ENCODE data around the gene CISD3. TPM values are rescaled to one million over a fixed set of nuclear protein-coding genes. Genes with fewer than 3 reads are reported as not detected.

The CISD3 gene
- total and polyA plus RNA-seq, 10 of the 15 experiments (the other 5 are each of a cell fraction or from before 2014, with no cell fraction given) = 2.6 to 38.1 (median 8.1) TPM

DNA sequence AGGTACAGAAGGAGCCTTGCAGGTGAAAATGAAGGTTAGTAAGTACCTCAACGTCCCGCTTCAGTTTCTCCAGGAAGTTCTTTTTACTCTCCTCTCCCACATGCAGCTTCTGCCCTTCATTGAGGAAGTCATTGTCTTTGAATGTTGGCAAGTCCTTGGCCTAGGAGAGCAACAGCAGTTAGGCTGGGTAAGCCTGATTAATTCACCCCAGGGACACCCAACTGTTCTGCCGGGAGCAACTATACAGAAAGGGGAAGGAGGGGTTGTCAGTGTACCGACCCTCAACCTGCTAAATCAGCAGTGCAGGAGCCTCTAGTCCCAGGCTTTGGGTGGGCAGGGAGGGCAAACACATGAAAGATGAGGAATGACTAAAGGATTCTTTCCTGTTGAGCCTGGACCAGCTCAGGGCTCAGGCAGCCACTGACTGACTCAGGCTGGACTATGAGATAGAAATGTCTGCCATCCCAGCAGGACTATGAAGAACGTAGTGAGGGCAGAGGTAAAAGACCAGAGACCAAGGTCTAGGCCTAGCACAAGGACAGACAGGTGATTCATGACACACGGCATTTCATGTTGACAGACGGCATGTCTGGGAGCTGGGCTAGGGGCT is 47.6 kb downstream of the CISD3 start:
- SMC1A ChIA-PET (ENCODE audit: uncharacterized antibody, unreplicated experiment) = interaction anchor here (1.0 kb wide), 1 partner anchor 47 kb away, joined by 3 read pairs; the partner anchor contains the start of gene CWC25
- no peak overlapping the region for H3K27ac ChIP-seq (ENCODE audit: control insufficient read depth, insufficient read depth)
- H3K9me3 ChIP-seq (replicated peaks; ENCODE audit: control insufficient read depth, insufficient read depth, low read length) = no peaks in the 10 kb centered on the region
- FAIRE-seq (no peak), ATAC-seq (no peak), DNase-seq (ENCODE audit: low read depth, low spot score) (no peak)
- 82% methylated on average over 7 of the region's 7 CpGs for WGBS (ENCODE audit: insufficient coverage, insufficient replicate concordance, low lambda C conversion rate, missing lambda C conversion rate)
- H4K20me1 ChIP-seq (ENCODE audit: control insufficient read depth, insufficient read depth) = no peaks in the 10 kb centered on the region
- in situ Hi-C loops (cut with MboI) = no loop called here
- no peaks in the 10 kb centered on the region for H3K27me3 ChIP-seq (replicated peaks in 1 of 2; ENCODE audit: control insufficient read depth in 2 of 2, insufficient read depth in 2 of 2, low read length in 1 of 2)
- no peaks in the 10 kb centered on the region for H3K4me1 ChIP-seq (ENCODE audit: control insufficient read depth, insufficient read depth, low read length)
- H3K4me3 ChIP-seq = no peak overlapping the region
- intact Hi-C loops (cut with micrococcal nuclease; ENCODE audit: unreplicated experiment) = no loop called here
- peaks cover 14 to 17% of the 10 kb centered on the region in 2 experiments for H3K36me3 ChIP-seq (ENCODE audit: control insufficient read depth in 2 of 2, insufficient read depth in 2 of 2, low read length in 1 of 2)
- H3K9ac ChIP-seq (ENCODE audit: control insufficient read depth, insufficient read depth, low read length) = no peak overlapping the region
- RAD21 ChIA-PET (ENCODE audit: unreplicated experiment) = no interaction called here
- no TSS peak for BruUV-seq (replicated peaks)
- no peak overlapping the region for H3K4me2 ChIP-seq (ENCODE audit: control insufficient read depth, insufficient read depth)
- POLR2A ChIA-PET = no interaction called here
- TF ChIP-seq HDGF (IDR thresholded peaks at IDR 0.05) (no peak), MLLT1 (IDR thresholded peaks at IDR 0.05) (no peak), TBL1XR1 (IDR thresholded peaks at IDR 0.05; ENCODE audit: low read depth, low read length) (no peak), RFX5 (IDR thresholded peaks at IDR 0.05; ENCODE audit: low read depth, low read length) (no peak)
- no peak overlapping the region for H2AFZ ChIP-seq (ENCODE audit: control insufficient read depth, low read depth, low read length)
- CTCF ChIA-PET = no interaction called here
- no peaks in the 10 kb centered on the region for H3K79me2 ChIP-seq (ENCODE audit: control insufficient read depth, insufficient read depth, low read length)

All from GM12878 (cell line).